NCI-H82 (cell line): ENCODE results near the gene TNFRSF14.

ENCODE experiments used
- DNase-seq: peaks from one replicate; lab custom pipeline; 2025; lab: John Stamatoyannopoulos, UW

Gene TNFRSF14

DNA sequence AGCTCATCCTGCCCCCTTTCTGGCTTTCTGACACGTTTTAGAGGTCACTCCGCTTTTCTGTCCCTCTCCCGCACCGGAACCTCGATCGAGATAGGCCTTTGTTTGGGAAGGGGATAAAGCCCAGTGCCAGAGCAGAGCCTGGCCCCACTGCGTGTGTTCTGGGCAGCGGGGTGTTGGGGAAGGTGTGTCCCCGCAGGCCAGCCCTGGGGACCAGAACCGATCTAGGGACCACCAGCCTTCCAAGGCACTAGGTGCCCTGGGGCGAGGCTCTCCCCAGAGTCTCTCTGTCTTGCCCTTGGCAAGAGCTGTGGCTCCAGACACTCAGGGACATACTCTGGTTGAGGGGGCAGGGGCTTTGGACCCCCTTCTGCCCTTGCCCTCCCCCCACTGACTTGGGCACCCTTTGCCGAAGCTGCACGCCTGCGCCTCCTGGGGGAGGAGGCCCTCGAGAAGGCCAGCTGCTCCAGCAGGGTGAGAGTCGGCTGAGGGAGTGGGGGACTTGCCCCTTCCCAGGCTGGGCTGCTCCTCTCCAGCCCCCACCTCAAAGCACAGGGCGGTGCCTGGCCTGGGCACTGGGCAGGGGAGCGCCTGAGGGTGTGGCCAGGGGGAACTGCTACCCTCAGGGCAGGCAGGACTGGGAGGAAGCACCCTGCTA, 46.8 kb downstream of the TNFRSF14 start:
- DNase-seq = no peak

DNA sequence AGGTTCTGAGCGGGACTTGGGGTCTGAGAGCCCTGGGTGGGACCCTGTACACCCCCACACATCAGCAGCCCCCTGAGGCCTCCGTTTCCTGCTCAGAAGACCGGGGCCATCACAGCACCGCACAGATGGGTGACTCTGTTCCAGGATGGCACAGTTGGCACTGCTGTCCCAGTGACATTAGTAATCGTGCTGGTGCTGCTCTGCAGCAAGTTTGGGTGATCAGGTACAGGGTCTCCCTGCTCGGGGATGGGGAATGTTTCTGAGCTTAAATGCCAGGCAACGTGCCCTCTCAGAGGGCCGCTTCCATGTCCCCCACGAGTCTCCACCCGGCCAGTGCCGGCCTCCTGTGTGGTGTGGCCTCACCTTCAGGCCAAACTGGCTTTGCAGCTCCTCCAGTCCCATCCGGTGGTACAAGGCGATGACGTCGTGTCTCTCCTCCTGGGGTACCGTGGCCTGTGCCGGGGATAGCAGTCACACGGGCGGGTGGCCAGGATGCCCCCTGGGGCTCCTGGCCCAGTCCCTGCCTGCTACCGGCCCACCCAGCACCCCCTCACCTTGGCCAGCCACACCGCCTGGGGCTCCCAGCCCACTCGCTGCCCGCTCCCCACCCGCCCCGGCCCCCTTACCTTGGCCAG, 47.5 kb downstream of the TNFRSF14 start:
- DNase-seq = no peak

- DNase-seq = no peak
Measured at GRCh38 chr1:2604156-2604843, 48.1 kb downstream of the TNFRSF14 start.

DNA sequence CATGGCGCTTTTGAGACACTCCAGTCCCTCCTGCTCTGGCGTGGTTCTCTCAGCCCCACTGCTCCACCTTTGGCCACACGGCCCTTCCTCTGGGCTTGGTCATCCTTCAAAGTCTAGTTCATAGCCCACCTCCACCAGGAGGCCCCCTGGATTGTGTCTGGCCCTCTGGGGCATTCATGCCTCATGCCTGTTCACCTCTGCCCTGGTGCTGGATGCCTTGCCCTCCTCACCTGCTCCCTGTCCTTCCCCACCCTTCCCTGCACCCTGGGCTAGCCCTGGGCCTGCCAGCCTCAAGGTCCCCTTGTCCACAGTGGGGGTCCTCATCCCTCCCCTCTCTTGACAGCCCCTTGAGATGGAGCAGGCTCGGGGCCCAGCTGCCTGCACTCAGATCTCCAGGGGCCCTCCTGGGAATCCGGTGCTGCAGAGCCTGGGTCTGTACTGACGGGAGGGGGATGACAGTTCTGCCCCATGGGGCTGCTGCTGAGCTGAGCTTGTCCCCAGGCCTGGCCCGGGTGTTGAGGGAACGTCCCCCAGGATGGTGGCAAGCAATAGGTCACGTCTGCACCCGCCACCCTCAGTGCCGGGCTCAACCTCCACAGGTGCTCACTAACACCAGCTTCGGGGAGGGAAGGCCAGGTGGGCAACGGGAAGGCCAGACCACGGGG, 48.8 kb downstream of the TNFRSF14 start:
- DNase-seq = no peak

- no peak for DNase-seq
Measured at GRCh38 chr1:2605509-2606395, 49.6 kb downstream of the TNFRSF14 start.

- DNase-seq = no peak
Measured at GRCh38 chr1:2606396-2606880, 50.3 kb downstream of the TNFRSF14 start.

- no peak for DNase-seq
Measured at GRCh38 chr1:2606881-2607621, 50.9 kb downstream of the TNFRSF14 start.

GRCh38 chr1:2607641-2608091, 51.5 kb downstream of the TNFRSF14 start:
- no peak for DNase-seq

- no peak for DNase-seq
Measured at GRCh38 chr1:2609319-2610035, 53.3 kb downstream of the TNFRSF14 start.

DNA sequence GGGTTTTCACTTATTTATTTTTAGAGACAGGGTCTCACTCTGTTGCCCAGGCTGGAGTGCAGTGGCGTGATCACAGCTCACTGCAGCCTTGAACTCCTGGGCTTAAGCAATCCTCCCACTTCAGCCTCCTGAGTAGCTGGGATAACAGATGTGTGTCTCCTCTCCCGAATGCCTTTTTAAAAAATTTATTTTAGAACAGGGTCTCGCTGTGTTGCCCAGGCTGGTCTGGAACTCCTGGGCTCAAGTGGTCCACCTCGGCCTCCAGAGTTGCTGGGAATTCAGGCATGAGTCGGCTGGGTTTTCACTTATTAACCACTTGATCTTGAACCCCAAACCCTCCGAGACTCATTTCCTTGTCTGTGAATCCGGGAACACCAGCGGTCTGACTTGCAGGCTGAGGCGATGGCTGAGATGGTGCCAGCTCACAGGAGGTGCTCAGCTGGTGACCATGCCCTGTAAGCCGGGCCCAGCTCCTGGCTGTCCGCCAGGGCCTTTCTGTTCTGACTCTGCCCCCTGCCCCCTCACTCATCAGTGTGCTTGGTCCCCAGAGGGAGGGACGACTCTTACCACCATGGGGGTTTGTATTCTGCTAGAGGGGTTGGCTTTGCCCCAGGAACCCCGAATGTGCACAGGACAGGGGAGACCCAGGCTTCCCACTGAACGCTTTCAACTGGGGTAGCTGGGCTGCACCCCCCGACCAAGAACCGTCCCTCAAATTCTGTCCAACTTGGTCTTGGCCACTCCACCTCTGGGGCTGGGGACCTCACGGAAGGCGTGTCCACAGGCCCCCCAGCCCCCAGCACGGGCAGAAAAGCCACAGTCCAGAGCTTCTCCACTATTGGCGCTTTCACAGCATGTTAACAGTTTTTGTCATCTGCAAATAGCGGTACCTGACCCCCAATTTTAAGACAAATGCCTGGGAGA, 54.1 kb downstream of the TNFRSF14 start:
- no peak for DNase-seq

GRCh38 chr1:2611031-2611501, 54.9 kb downstream of the TNFRSF14 start:
- peak; percentile 71 for DNase-seq

DNA sequence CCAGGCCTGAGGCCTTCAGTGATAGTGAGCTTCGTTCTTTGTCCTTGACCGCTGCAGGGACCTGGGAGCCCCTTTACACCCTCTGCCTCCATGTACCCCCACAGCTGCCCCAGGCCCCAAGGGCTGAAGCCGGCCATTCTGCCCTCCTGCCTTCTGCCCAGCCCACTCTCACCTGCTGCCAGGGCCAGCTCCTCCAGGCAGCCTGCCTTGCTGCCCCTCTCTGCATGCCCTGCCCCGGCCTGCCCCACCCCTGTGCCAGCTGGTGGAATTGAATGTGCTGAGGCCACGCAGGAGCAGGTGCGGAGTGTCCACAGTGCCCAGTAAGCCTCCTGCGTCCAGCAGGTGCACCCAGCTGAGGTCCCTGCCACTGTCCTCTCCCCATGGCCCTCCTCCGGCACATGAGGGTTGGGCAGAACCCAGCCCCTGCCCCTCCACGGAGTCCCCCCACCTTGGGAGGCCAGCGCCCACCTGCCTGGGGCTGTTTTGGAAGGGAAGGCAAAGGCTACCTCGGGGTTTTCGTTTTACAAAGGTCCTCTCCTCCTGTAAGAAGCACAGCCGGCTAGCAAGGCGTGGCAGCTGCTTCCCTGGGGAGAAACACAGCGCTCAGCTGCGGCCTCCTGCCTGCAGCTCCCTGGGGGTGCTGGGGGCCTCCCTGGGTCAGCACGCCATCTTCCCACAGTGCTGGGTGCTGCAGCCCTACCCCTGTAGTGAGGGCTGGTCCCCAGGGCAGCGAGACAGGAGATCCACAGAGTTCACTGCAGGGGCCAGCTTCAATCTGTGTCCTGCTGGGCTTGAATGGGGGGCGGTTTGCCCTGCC, 55.7 kb downstream of the TNFRSF14 start:
- no peak for DNase-seq

GRCh38 chr1:2612591-2613365, 56.6 kb downstream of the TNFRSF14 start:
- DNase-seq = no peak
